ENCODE results near the gene MINDY4. TPM values are rescaled to one million over a fixed set of nuclear protein-coding genes. Genes with fewer than 3 reads are reported as not detected.

Gene MINDY4
- polyA plus RNA-seq, 3 donors from 2014 or later = 0.45 to 0.71 TPM; not detected in 1

- no peaks in the 10 kb centered on the region for H3K4me1 Mint-ChIP-seq
- H3K36me3 Mint-ChIP-seq = no peaks in the 10 kb centered on the region
- H3K27me3 Mint-ChIP-seq (ENCODE audit: low read depth in 3 of 3) = peaks cover 0 to 2% (median 1%) of the 10 kb centered on the region in 3 donors
- no peak overlapping the region for H3K27ac Mint-ChIP-seq
- DNase-seq = no peak
- no peak overlapping the region for H3K4me3 Mint-ChIP-seq
- no peaks in the 10 kb centered on the region for H3K9me3 Mint-ChIP-seq
Observed at GRCh38 chr7:30810986-30811385, 39.8 kb downstream of the MINDY4 start.

- DNase-seq = no peak
- Mint-ChIP-seq H3K4me3 (no peak overlapping the region), H3K36me3 (no peaks in the 10 kb centered on the region), H3K27me3 (ENCODE audit: low read depth in 3 of 3) (peaks cover 0 to 2% (median 1%) of the 10 kb centered on the region in 3 donors), H3K9me3 (no peaks in the 10 kb centered on the region), H3K4me1 (no peaks in the 10 kb centered on the region), H3K27ac (no peak overlapping the region)
Observed at GRCh38 chr7:30812676-30813075, 41.5 kb downstream of the MINDY4 start.

GRCh38 chr7:30813466-30813865 lies 42.2 kb downstream of the MINDY4 start:
- Mint-ChIP-seq H3K4me3 (no peak overlapping the region), H3K9me3 (no peaks in the 10 kb centered on the region), H3K27me3 (ENCODE audit: low read depth in 3 of 3) (peaks cover 0 to 1% (median 0%) of the 10 kb centered on the region in 3 donors), H3K36me3 (no peaks in the 10 kb centered on the region), H3K27ac (no peak overlapping the region), H3K4me1 (no peaks in the 10 kb centered on the region)
- DNase-seq = no peak

- Mint-ChIP-seq H3K36me3 (no peaks in the 10 kb centered on the region), H3K27me3 (ENCODE audit: low read depth in 3 of 3) (peaks cover 0 to 1% (median 0%) of the 10 kb centered on the region in 3 donors), H3K4me3 (no peak overlapping the region), H3K27ac (no peak overlapping the region), H3K4me1 (no peaks in the 10 kb centered on the region), H3K9me3 (no peaks in the 10 kb centered on the region)
- DNase-seq = no peak
Observed at GRCh38 chr7:30814700-30815387, 43.6 kb downstream of the MINDY4 start.

GRCh38 chr7:30815388-30815854 lies 44.2 kb downstream of the MINDY4 start:
- H3K36me3 Mint-ChIP-seq = no peaks in the 10 kb centered on the region
- H3K4me1 Mint-ChIP-seq = no peaks in the 10 kb centered on the region
- H3K27ac Mint-ChIP-seq = no peak overlapping the region
- peaks cover 0 to 4% (median 0%) of the 10 kb centered on the region in 3 donors for H3K27me3 Mint-ChIP-seq (ENCODE audit: low read depth in 3 of 3)
- H3K9me3 Mint-ChIP-seq = no peaks in the 10 kb centered on the region
- no peak for DNase-seq
- no peak overlapping the region for H3K4me3 Mint-ChIP-seq

- Mint-ChIP-seq H3K36me3 (no peaks in the 10 kb centered on the region), H3K27me3 (ENCODE audit: low read depth in 3 of 3) (peaks cover 0 to 4% (median 0%) of the 10 kb centered on the region in 3 donors), H3K27ac (no peak overlapping the region), H3K4me1 (no peaks in the 10 kb centered on the region), H3K4me3 (no peak overlapping the region), H3K9me3 (no peaks in the 10 kb centered on the region)
- DNase-seq = no peak
Observed at GRCh38 chr7:30815951-30816644, 44.9 kb downstream of the MINDY4 start.

- H3K4me1 Mint-ChIP-seq = no peaks in the 10 kb centered on the region
- no peak overlapping the region for H3K27ac Mint-ChIP-seq
- no peaks in the 10 kb centered on the region for H3K9me3 Mint-ChIP-seq
- DNase-seq = no peak
- H3K36me3 Mint-ChIP-seq = no peaks in the 10 kb centered on the region
- H3K4me3 Mint-ChIP-seq = no peak overlapping the region
- peaks cover 0 to 4% (median 2%) of the 10 kb centered on the region in 3 donors for H3K27me3 Mint-ChIP-seq (ENCODE audit: low read depth in 3 of 3)
Observed at GRCh38 chr7:30816645-30817370, 45.6 kb downstream of the MINDY4 start.

- H3K27ac Mint-ChIP-seq = no peak overlapping the region
- peaks cover 2 to 4% (median 2%) of the 10 kb centered on the region in 3 donors for H3K27me3 Mint-ChIP-seq (ENCODE audit: low read depth in 3 of 3)
- H3K36me3 Mint-ChIP-seq = no peaks in the 10 kb centered on the region
- H3K9me3 Mint-ChIP-seq = no peaks in the 10 kb centered on the region
- H3K4me1 Mint-ChIP-seq = no peaks in the 10 kb centered on the region
- DNase-seq = no peak
- H3K4me3 Mint-ChIP-seq = no peak overlapping the region
Observed at GRCh38 chr7:30817371-30817767, 46.2 kb downstream of the MINDY4 start.

- Mint-ChIP-seq H3K36me3 (no peaks in the 10 kb centered on the region), H3K27me3 (ENCODE audit: low read depth in 3 of 3) (peaks cover 2 to 3% (median 2%) of the 10 kb centered on the region in 3 donors), H3K4me1 (no peaks in the 10 kb centered on the region), H3K9me3 (no peaks in the 10 kb centered on the region), H3K4me3 (no peak overlapping the region), H3K27ac (no peak overlapping the region)
- no peak for DNase-seq
Observed at GRCh38 chr7:30824821-30825720, 53.9 kb downstream of the MINDY4 start.

GRCh38 chr7:30826181-30826580 lies 55.0 kb downstream of the MINDY4 start:
- no peaks in the 10 kb centered on the region for H3K9me3 Mint-ChIP-seq
- H3K4me1 Mint-ChIP-seq = no peaks in the 10 kb centered on the region
- no peak overlapping the region for H3K4me3 Mint-ChIP-seq
- H3K27me3 Mint-ChIP-seq (ENCODE audit: low read depth in 3 of 3) = peaks cover 0 to 3% (median 2%) of the 10 kb centered on the region in 3 donors
- no peak overlapping the region for H3K27ac Mint-ChIP-seq
- DNase-seq = no peak
- no peaks in the 10 kb centered on the region for H3K36me3 Mint-ChIP-seq

- Mint-ChIP-seq H3K9me3 (peaks cover 0 to 4% (median 0%) of the 10 kb centered on the region in 6 donors), H3K4me1 (no peaks in the 10 kb centered on the region), H3K27ac (no peak overlapping the region), H3K36me3 (peaks cover 0 to 5% (median 4%) of the 10 kb centered on the region in 3 donors), H3K27me3 (ENCODE audit: low read depth in 3 of 3) (peaks cover 0 to 4% (median 3%) of the 10 kb centered on the region in 3 donors), H3K4me3 (no peak overlapping the region)
- no peak for DNase-seq
Observed at GRCh38 chr7:30828591-30828990, 57.4 kb downstream of the MINDY4 start.

- DNase-seq = no peak
- Mint-ChIP-seq H3K27me3 (ENCODE audit: low read depth in 3 of 3) (peaks cover 0 to 4% (median 3%) of the 10 kb centered on the region in 3 donors), H3K27ac (no peak overlapping the region), H3K36me3 (peaks cover 0 to 6% (median 4%) of the 10 kb centered on the region in 3 donors), H3K9me3 (peaks cover 0 to 5% (median under 1%) of the 10 kb centered on the region in 6 donors), H3K4me3 (no peak overlapping the region), H3K4me1 (no peaks in the 10 kb centered on the region)
Observed at GRCh38 chr7:30829471-30829870, 58.3 kb downstream of the MINDY4 start.

- peaks cover 0 to 8% (median 5%) of the 10 kb centered on the region in 6 donors for H3K9me3 Mint-ChIP-seq
Observed at GRCh38 chr7:30831227-30831626, 60.0 kb downstream of the MINDY4 start.

More at GRCh38 chr7:30831227-30831626, 60.0 kb downstream of the MINDY4 start:
- no peaks in the 10 kb centered on the region for H3K4me1 Mint-ChIP-seq
- no peak for DNase-seq
- no peak overlapping the region for H3K4me3 Mint-ChIP-seq
- H3K27ac Mint-ChIP-seq = no peak overlapping the region
- peaks cover 0 to 10% (median 9%) of the 10 kb centered on the region in 3 donors for H3K36me3 Mint-ChIP-seq
- peaks cover 0 to 4% (median 3%) of the 10 kb centered on the region in 3 donors for H3K27me3 Mint-ChIP-seq (ENCODE audit: low read depth in 3 of 3)
